Glomerular visceral epithelial cell (primary cell): ENCODE results near the gene TEX48.

ENCODE experiments used
- DNase-seq: peaks from one replicate; pipeline ENCODE4 v3.0.0-alpha.2; 2016; ENCODE audit errors: extremely low spot score

Gene TEX48

DNA sequence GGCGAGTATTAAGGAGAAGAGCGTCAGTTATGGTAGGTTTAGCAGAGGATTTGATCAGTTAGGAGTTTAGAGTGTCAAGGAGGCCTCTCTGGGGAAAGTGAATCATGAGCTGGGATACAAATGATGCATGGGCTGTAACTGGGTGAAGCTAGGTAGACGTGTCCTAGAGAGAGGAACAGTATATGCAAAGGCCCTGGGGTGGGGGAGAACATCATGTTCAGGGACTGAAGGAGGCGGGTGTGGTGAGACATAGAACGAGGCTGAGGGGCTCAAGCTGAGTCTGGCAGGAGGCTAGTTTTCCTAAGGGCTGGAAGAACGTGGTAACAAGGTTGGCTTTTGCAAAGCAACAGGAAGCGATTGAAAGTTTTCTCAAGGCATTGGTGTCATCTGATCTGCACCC lies 60.4 kb downstream of the TEX48 start:
- no peak for DNase-seq

DNA sequence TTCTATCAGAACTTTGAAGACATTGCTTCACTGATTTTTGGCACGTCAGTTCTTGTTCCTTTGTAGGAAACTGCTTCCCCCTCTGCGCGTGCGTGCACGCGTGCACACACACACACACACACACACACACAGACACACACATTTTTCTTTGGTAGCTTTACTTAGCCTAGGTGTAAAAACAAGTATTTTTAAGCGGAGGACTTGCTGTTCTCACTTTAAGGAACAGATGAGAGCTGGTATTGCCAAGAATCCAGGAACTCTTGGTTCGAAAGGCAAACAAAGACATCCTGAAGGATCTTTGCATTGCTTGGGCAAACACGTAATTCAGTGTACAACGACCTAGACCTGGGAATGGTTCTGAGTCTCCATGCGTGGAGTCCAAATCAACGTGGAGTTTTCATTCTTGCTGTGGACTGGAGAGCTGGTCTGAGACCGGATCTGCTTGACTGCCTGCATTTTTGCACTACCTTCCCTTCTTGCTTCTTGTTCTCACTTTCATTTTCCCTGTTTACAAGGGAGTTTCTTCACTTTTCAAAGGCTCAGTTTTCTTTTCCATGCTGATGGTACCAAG lies 62.7 kb downstream of the TEX48 start:
- DNase-seq: no peak

DNA sequence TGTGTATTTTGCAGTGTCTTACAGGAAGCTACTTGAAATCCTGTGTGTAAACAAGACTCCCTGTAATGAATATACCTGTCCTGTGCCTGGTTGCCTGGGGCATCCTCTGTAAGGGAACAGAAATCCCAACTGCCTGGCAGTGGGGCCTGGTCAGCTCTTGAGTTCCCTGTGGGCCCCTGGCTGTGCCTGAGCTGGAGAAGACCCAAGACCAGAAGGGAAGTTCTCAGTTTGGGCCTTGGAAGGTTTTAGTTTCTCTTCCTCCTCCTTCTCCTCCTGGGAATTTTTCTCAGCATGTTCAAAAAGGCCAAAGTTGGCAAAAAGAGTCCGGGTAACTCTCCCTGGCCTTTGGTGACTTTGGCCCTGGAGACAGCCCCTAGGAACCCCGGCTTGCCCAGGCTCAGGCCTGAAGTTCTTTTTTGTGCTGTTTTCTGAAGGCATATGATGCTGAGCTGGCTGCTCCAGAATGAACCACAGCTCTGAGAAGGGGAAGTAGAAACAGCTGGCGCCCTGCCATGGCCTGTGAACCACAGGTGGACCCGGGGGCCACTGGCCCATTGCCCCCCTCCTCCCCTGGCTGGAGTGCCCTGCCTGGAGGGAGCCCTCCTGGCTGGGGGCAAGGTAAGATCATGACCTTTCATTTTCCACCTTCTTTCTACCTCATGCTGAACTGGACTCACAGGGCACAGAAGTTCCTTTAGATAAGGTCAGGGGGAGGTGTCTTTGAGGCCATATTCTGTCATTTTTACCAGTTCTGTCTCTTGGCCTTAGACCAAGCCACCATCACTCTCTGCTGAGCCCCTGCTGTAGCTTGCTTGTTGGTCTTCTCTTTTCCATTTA lies 65.1 kb downstream of the TEX48 start:
- peak; percentile 16 for DNase-seq
